Common myeloid progenitor, CD34-positive (primary cell): Measurements from ENCODE around the gene USP11.

Experiments used
- CTCF ChIA-PET: fragments of 350-600 bp; sonication (Branson Sonifier 250); formaldehyde crosslinking; loops from one replicate; lab custom pipeline; 2021; ENCODE audit warnings: antibody characterized with exemption; lab: Charles Lee
- POLR2A ChIA-PET: fragments of 350-600 bp; sonication (Branson Sonifier 250); formaldehyde crosslinking; loops from one replicate; lab custom pipeline; 2021; ENCODE audit warnings: antibody characterized with exemption; lab: Charles Lee
- DNase-seq, 3 donors: peaks; one replicate each; pipeline versions ENCODE4 v3.0.0 to v3.0.0-alpha.2; 2013
- H3K27ac ChIP-seq, 2 experiments: 1 replicate in 1 of 2; 2 replicates in 1 of 2; pipeline ENCODE4 v1.7.0; 2013; ENCODE audit warnings: inconsistent platforms in 2 of 2, low read length in 2 of 2, mild to moderate bottlenecking in 2 of 2, low read depth in 1 of 2, moderate library complexity in 1 of 2; ENCODE audit not compliant: severe bottlenecking in 2 of 2, insufficient read depth in 1 of 2, poor library complexity in 1 of 2
- H3K27me3 ChIP-seq, 5 experiments: replicated peaks in 2 of 5; 1 replicate in 3 of 5; 2 replicates in 2 of 5; pipeline versions ENCODE4 v1.6.1 to v1.7.0; 2013; ENCODE audit warnings: low read length in 4 of 5, mild to moderate bottlenecking in 2 of 5, moderate library complexity in 2 of 5, inconsistent platforms in 1 of 5; ENCODE audit not compliant: insufficient read depth in 5 of 5, control insufficient read depth in 4 of 5
- H3K36me3 ChIP-seq, 4 experiments: 1 replicate in 2 of 4; 2 replicates in 2 of 4; pipeline versions ENCODE4 v1.6.1 to v1.7.0; 2013; ENCODE audit warnings: low read length in 3 of 4, control low read depth in 1 of 4, mild to moderate bottlenecking in 1 of 4; ENCODE audit not compliant: control insufficient read depth in 4 of 4, insufficient read depth in 4 of 4
- H3K4me1 ChIP-seq, 4 experiments: 1 replicate in 3 of 4; 2 replicates in 1 of 4; pipeline versions ENCODE4 v1.6.1 to v1.7.1; 2013; ENCODE audit warnings: low read length in 3 of 4, mild to moderate bottlenecking in 3 of 4, control low read depth in 1 of 4, inconsistent platforms in 1 of 4, moderate library complexity in 1 of 4; ENCODE audit not compliant: control insufficient read depth in 4 of 4, insufficient read depth in 4 of 4; ENCODE audit errors: control extremely low read depth in 1 of 4
- H3K4me3 ChIP-seq, 7 experiments: 1 replicate in 4 of 7; 2 replicates in 3 of 7; pipeline versions ENCODE4 v1.5.1 to v1.7.0; 2013; ENCODE audit warnings: mild to moderate bottlenecking in 7 of 7, low read length in 6 of 7, moderate library complexity in 6 of 7, inconsistent platforms in 2 of 7, low read depth in 2 of 7, control low read depth in 1 of 7; ENCODE audit not compliant: insufficient read depth in 4 of 7, control insufficient read depth in 1 of 7; ENCODE audit errors: extremely low read depth in 1 of 7
- H3K9me3 ChIP-seq, 5 experiments: 1 replicate in 4 of 5; 2 replicates in 1 of 5; pipeline versions ENCODE4 v1.6.1 to v1.7.1; 2013; ENCODE audit warnings: low read length in 4 of 5, mild to moderate bottlenecking in 2 of 5, inconsistent platforms in 1 of 5, low read depth in 1 of 5, moderate library complexity in 1 of 5; ENCODE audit not compliant: control insufficient read depth in 4 of 5, insufficient read depth in 2 of 5; ENCODE audit errors: control extremely low read depth in 1 of 5
- WGBS: methylation state at CpG from one replicate; pipeline ENCODE4 v1.1.5; 2013; ENCODE audit not compliant: insufficient coverage; 5-methylcytosine and 5-hydroxymethylcytosine counted together

USP11 gene

DNA sequence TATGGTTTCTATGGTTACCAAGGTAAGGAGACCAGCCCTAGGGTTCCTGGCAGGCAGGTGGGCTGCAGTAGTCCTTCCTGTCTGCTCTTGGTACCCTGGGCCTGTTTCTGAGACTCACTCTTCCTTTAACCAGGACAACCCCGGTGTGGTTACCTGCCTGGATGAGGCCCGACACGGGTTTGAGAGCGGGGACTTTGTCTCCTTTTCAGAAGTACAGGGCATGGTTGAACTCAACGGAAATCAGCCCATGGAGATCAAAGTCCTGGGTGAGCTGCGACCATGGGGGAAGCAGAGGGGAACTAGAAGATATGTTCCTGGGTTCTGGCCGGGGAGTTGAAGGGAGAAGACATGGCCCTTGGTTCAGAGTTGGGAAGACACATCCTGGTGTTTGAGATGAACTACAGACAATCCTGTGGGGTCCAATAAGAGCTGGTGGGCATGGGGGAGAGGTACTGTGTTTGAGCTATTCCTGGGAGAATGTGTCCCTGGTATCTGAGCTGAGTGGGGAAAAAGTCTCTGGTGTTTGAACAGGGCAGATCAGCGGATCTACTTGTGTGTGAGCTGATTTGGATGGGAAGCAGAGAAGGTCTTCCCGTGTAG is 31.4 kb upstream of the USP11 start:
- Histone ChIP-seq H3K36me3 (peaks cover 9 to 95% (median 74%) of the 10 kb centered on the region in 4 experiments), H3K27me3 (peaks cover 0 to 6% (median 0%) of the 10 kb centered on the region in 5 experiments), H3K9me3 (no peaks in the 10 kb centered on the region), H3K4me3 (no peak overlapping the region), H3K27ac (no peak overlapping the region), H3K4me1 (peaks cover 0 to 6% (median 2%) of the 10 kb centered on the region in 4 experiments)
- no peak for DNase-seq
- WGBS, result 100% methylated on average over 6 of the region's 9 CpGs
- ChIA-PET CTCF (interaction anchor here (1.2 to 2.0 kb wide), 3 partner anchors 11 to 111 kb away, joined by 3 to 7 read pairs (median 4); no protein-coding TSS in a partner anchor), POLR2A (no interaction called here)

DNA sequence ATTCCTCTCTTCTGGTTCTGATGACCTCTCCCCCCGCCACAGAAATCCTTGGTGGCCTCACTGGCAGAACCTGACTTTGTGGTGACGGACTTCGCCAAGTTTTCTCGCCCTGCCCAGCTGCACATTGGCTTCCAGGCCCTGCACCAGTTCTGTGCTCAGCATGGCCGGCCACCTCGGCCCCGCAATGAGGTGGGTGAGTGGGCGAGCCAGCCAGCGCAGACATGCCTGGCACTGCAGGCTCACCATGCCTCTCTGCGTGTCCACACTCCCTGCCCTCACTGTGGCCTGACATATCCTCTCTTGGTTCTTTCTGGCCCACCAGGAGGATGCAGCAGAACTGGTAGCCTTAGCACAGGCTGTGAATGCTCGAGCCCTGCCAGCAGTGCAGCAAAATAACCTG is 30.5 kb upstream of the USP11 start:
- no peaks in the 10 kb centered on the region for H3K4me1 ChIP-seq
- ChIA-PET CTCF (interaction anchor here (1.2 to 2.0 kb wide), 2 partner anchors 10 to 12 kb away, joined by 3 to 7 read pairs; no protein-coding TSS in a partner anchor), POLR2A (no interaction called here)
- no peak for DNase-seq
- peaks cover 0 to 6% (median 0%) of the 10 kb centered on the region in 5 experiments for H3K27me3 ChIP-seq
- no peak overlapping the region for H3K27ac ChIP-seq
- H3K36me3 ChIP-seq, result peaks cover 11 to 95% (median 75%) of the 10 kb centered on the region in 4 experiments
- no peak overlapping the region for H3K4me3 ChIP-seq
- H3K9me3 ChIP-seq, result no peaks in the 10 kb centered on the region
- 94% methylated on average over 11 of the region's 11 CpGs for WGBS

DNA sequence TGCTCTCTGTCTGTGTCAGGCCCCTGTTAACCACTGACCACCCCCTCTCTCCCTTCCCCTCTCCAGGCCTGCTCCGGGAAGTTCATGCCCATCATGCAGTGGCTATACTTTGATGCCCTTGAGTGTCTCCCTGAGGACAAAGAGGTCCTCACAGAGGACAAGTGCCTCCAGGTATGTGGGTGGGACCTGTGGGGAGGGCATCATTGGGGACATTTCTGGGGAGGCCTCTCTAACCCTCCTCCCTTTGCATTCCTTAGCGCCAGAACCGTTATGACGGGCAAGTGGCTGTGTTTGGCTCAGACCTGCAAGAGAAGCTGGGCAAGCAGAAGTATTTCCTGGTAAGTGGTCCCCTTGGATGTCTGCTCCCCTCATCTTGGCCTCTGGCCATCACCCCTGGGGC is 29.9 kb upstream of the USP11 start:
- DNase-seq, result no peak
- no peak overlapping the region for H3K27ac ChIP-seq
- no peaks in the 10 kb centered on the region for H3K4me1 ChIP-seq
- peaks cover 12 to 95% (median 78%) of the 10 kb centered on the region in 4 experiments for H3K36me3 ChIP-seq
- peaks cover 0 to 6% (median 0%) of the 10 kb centered on the region in 5 experiments for H3K27me3 ChIP-seq
- CTCF ChIA-PET, result interaction anchor here (1.5 kb wide), 1 partner anchor 182 kb away, joined by 5 read pairs; no protein-coding TSS in a partner anchor
- H3K4me3 ChIP-seq, result no peak overlapping the region
- 97% methylated on average over 3 of the region's 4 CpGs for WGBS
- H3K9me3 ChIP-seq, result no peaks in the 10 kb centered on the region
- POLR2A ChIA-PET, result interaction anchor here (0.6 kb wide), 1 partner anchor 319 kb away, joined by 3 read pairs; no protein-coding TSS in a partner anchor

DNA sequence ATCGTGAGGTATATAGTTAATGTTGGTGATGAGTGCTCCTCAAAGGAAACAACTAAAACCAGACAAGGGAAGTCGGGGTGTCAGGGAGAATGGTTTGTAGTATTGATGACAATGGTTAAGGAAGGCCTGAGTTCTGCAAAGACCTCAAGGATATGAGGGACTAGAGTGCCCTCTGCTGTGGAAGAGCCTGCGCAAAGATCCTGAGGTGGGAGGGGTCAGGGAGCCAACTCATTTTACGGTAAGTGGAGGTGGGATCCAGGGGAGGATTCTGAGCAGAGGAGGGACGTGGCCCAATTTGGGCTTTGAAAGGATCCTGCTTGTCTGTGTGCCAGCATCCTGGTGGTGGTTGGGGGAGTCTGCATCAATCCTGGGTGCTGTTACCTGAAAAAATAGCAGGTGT is 27.8 kb upstream of the USP11 start:
- H3K36me3 ChIP-seq, result peaks cover 14 to 94% (median 78%) of the 10 kb centered on the region in 4 experiments
- WGBS, result 98% methylated on average over 5 of the region's 5 CpGs
- no peaks in the 10 kb centered on the region for H3K9me3 ChIP-seq
- POLR2A ChIA-PET, result no interaction called here
- H3K4me3 ChIP-seq, result no peak overlapping the region
- no peaks in the 10 kb centered on the region for H3K4me1 ChIP-seq
- CTCF ChIA-PET, result interaction anchor here (1.4 kb wide), 1 partner anchor 319 kb away, joined by 3 read pairs; no protein-coding TSS in a partner anchor
- H3K27me3 ChIP-seq, result peaks cover 0 to 12% (median 0%) of the 10 kb centered on the region in 5 experiments
- H3K27ac ChIP-seq, result no peak overlapping the region
- no peak for DNase-seq

DNA sequence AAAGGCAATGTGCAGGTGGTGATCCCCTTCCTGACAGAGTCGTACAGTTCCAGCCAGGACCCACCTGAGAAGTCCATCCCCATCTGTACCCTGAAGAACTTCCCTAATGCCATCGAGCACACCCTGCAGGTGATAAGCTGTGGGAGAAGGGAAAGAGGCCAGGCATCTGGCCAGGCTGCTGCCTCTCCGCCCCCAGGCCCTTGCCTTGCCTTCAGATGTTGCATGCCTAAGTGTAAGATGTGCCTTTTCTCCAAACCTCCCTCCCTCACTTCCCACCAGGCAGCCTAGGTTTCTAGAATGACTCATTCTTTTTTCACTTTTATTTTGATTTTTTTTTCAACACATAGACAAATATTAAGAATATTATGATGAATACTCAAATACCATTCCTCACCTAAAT is 26.5 kb upstream of the USP11 start:
- POLR2A ChIA-PET, result interaction anchor here (1.5 kb wide), 1 partner anchor 27 kb away, joined by 3 read pairs; no protein-coding TSS in a partner anchor
- CTCF ChIA-PET, result interaction anchor here (0.7 to 1.4 kb wide), 2 partner anchors 277 to 318 kb away, joined by 3 read pairs; no protein-coding TSS in a partner anchor
- H3K9me3 ChIP-seq, result no peaks in the 10 kb centered on the region
- no peaks in the 10 kb centered on the region for H3K4me1 ChIP-seq
- WGBS, result 100% methylated on average over 1 of the region's 3 CpGs
- H3K27ac ChIP-seq, result no peak overlapping the region
- peaks cover 12 to 94% (median 80%) of the 10 kb centered on the region in 4 experiments for H3K36me3 ChIP-seq
- H3K27me3 ChIP-seq, result peaks cover 0 to 8% (median 0%) of the 10 kb centered on the region in 5 experiments
- no peak overlapping the region for H3K4me3 ChIP-seq
- no peak for DNase-seq

DNA sequence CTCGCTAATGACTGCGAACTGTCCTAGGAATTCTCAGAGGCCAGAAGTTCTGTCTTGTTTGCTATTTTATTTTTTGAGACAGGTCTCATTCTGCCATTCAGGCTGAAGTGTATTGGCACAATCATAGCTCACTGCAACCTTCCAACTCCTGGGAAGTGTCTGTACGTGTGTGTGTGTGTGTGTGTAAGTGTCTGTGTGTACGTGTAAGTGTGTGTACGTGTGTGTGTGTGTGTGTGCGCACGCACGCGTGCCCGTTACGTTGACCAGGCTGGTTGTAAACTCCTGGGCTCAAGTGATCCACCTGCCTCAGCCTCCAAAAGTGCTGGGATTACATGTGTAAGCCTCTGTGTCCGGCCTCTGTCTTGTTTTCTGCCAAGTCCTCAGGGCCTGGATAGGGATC is 24.7 kb upstream of the USP11 start:
- no peak overlapping the region for H3K4me3 ChIP-seq
- 98% methylated on average over 10 of the region's 12 CpGs for WGBS
- H3K27me3 ChIP-seq, result peaks cover 0 to 10% (median 0%) of the 10 kb centered on the region in 5 experiments
- no peak for DNase-seq
- H3K9me3 ChIP-seq, result no peaks in the 10 kb centered on the region
- ChIA-PET CTCF (no interaction called here), POLR2A (no interaction called here)
- H3K4me1 ChIP-seq, result no peaks in the 10 kb centered on the region
- no peak overlapping the region for H3K27ac ChIP-seq
- H3K36me3 ChIP-seq, result peaks cover 19 to 94% (median 80%) of the 10 kb centered on the region in 4 experiments
